ENCODE measurements around the gene PIK3R2. TPM values are rescaled to one million over a fixed set of nuclear protein-coding genes. Genes with fewer than 3 reads are reported as not detected.

The PIK3R2 gene
- total and polyA plus RNA-seq, 2 of the 13 experiments (the other 11 are each of a cell fraction or from before 2014, with no cell fraction given) = 18.6 to 25.3 TPM

DNA sequence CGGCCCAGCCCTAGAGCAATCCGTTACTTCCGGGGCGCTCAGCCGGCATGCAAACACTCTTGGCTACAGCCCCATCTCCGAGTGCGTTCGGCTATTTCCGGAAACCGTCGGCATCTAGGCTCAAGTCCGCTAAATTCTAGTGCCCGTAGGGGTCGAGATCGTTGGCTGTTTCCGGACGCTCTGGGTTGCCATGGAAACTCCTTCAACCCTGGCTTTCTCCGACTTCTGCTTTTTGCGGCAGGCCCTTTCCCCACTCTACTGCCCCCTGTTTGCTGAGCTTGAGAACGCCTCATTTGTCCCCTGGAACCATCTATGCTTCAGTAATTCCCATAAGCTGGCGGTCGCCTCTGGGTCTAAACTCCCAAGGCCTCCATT is 534 bp upstream of the PIK3R2 start (continued):
- TF ChIP-seq, protein P1, sequence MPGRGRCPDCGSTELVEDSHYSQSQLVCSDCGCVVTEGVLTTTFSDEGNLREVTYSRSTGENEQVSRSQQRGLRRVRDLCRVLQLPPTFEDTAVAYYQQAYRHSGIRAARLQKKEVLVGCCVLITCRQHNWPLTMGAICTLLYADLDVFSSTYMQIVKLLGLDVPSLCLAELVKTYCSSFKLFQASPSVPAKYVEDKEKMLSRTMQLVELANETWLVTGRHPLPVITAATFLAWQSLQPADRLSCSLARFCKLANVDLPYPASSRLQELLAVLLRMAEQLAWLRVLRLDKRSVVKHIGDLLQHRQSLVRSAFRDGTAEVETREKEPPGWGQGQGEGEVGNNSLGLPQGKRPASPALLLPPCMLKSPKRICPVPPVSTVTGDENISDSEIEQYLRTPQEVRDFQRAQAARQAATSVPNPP (CRISPR knock-in tag; IDR thresholded peaks at IDR 0.05) = no peak
- TF ChIP-seq ZNF543 (CRISPR knock-in tag; IDR thresholded peaks at IDR 0.05) (peak; percentile 49; the same call in 1 of the 2 replicates), ZNF121 (CRISPR knock-in tag; IDR thresholded peaks at IDR 0.05) (peak; percentile 81), AGO1 (IDR thresholded peaks at IDR 0.05; ENCODE audit: low read depth, low read length, poor library complexity, severe bottlenecking) (peak; percentile 75), ZNF251 (CRISPR knock-in tag; IDR thresholded peaks at IDR 0.05) (no peak), NFKB2 (CRISPR knock-in tag; IDR thresholded peaks at IDR 0.05; ENCODE audit: borderline replicate concordance) (peak; percentile 54; the same call in 1 of the 2 replicates), RFX1 (IDR thresholded peaks at IDR 0.05) (peak; percentile 91), ZNF619 (CRISPR knock-in tag; IDR thresholded peaks at IDR 0.05) (no peak; the same call in 1 of the 2 replicates), SMYD3 (CRISPR knock-in tag; IDR thresholded peaks at IDR 0.05) (no peak), PAF1 (CRISPR knock-in tag; IDR thresholded peaks at IDR 0.05) (no peak), ELF3 (CRISPR knock-in tag; IDR thresholded peaks at IDR 0.05) (0 out of 2 replicates have a peak, but pooled peaks have one; percentile 36), SMAD9 (CRISPR knock-in tag; IDR thresholded peaks at IDR 0.05) (no peak), ZMYM4 (CRISPR knock-in tag; IDR thresholded peaks at IDR 0.05) (no peak), PLRG1 (conservative IDR thresholded peaks at IDR 0.05) (no peak), ARID2 (CRISPR knock-in tag; IDR thresholded peaks at IDR 0.05; ENCODE audit: borderline replicate concordance) (no peak), HCFC1 (IDR thresholded peaks at IDR 0.05; ENCODE audit: low read depth, low read length) (no peak), KLF12 (CRISPR knock-in tag; IDR thresholded peaks at IDR 0.05; ENCODE audit: borderline replicate concordance) (no peak)
- TF ChIP-seq, protein P2, sequence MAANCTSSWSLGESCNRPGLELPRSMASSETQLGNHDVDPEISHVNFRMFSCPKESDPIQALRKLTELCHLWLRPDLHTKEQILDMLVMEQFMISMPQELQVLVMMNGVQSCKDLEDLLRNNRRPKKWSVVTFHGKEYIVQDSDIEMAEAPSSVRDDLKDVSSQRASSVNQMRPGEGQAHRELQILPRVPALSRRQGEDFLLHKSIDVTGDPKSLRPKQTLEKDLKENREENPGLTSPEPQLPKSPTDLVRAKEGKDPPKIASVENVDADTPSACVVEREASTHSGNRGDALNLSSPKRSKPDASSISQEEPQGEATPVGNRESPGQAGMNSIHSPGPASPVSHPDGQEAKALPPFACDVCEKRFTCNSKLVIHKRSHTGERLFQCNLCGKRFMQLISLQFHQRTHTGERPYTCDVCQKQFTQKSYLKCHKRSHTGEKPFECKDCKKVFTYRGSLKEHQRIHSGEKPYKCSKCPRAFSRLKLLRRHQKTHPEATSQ (CRISPR knock-in tag; IDR thresholded peaks at IDR 0.05; ENCODE audit: borderline replicate concordance) = no peak
- TF ChIP-seq, protein P3, sequence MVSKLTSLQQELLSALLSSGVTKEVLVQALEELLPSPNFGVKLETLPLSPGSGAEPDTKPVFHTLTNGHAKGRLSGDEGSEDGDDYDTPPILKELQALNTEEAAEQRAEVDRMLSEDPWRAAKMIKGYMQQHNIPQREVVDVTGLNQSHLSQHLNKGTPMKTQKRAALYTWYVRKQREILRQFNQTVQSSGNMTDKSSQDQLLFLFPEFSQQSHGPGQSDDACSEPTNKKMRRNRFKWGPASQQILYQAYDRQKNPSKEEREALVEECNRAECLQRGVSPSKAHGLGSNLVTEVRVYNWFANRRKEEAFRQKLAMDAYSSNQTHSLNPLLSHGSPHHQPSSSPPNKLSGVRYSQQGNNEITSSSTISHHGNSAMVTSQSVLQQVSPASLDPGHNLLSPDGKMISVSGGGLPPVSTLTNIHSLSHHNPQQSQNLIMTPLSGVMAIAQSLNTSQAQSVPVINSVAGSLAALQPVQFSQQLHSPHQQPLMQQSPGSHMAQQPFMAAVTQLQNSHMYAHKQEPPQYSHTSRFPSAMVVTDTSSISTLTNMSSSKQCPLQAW (CRISPR knock-in tag; IDR thresholded peaks at IDR 0.05) = peak; percentile 88
- TF ChIP-seq, protein P4, sequence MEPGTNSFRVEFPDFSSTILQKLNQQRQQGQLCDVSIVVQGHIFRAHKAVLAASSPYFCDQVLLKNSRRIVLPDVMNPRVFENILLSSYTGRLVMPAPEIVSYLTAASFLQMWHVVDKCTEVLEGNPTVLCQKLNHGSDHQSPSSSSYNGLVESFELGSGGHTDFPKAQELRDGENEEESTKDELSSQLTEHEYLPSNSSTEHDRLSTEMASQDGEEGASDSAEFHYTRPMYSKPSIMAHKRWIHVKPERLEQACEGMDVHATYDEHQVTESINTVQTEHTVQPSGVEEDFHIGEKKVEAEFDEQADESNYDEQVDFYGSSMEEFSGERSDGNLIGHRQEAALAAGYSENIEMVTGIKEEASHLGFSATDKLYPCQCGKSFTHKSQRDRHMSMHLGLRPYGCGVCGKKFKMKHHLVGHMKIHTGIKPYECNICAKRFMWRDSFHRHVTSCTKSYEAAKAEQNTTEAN (CRISPR knock-in tag; conservative IDR thresholded peaks at IDR 0.05) = no peak
- TF ChIP-seq, protein P5, sequence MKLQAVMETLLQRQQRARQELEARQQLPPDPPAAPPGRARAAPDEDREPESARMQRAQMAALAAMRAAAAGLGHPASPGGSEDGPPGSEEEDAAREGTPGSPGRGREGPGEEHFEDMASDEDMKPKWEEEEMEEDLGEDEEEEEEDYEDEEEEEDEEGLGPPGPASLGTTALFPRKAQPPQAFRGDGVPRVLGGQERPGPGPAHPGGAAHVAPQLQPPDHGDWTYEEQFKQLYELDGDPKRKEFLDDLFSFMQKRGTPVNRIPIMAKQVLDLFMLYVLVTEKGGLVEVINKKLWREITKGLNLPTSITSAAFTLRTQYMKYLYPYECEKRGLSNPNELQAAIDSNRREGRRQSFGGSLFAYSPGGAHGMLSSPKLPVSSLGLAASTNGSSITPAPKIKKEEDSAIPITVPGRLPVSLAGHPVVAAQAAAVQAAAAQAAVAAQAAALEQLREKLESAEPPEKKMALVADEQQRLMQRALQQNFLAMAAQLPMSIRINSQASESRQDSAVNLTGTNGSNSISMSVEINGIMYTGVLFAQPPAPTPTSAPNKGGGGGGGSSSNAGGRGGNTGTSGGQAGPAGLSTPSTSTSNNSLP (IDR thresholded peaks at IDR 0.05; ENCODE audit: low read depth, low read length) = no peak
- TF ChIP-seq, protein P6, sequence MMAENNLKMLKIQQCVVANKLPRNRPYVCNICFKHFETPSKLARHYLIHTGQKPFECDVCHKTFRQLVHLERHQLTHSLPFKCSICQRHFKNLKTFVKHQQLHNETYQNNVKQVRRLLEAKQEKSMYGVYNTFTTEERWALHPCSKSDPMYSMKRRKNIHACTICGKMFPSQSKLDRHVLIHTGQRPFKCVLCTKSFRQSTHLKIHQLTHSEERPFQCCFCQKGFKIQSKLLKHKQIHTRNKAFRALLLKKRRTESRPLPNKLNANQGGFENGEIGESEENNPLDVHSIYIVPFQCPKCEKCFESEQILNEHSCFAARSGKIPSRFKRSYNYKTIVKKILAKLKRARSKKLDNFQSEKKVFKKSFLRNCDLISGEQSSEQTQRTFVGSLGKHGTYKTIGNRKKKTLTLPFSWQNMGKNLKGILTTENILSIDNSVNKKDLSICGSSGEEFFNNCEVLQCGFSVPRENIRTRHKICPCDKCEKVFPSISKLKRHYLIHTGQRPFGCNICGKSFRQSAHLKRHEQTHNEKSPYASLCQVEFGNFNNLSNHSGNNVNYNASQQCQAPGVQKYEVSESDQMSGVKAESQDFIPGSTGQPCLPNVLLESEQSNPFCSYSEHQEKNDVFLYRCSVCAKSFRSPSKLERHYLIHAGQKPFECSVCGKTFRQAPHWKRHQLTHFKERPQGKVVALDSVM (CRISPR knock-in tag; IDR thresholded peaks at IDR 0.05) = peak; percentile 6
